Neural progenitor cell (in vitro differentiated cells): Measurements from ENCODE around the gene KRTAP5-1.

ENCODE experiments used
- CTCF ChIP-seq: fragments of 200-600 bp; sonication (generic); IDR thresholded peaks from 2 replicates; pipeline ENCODE4 v1.5.1; 2017; ENCODE audit warnings: antibody characterized with exemption, mild to moderate bottlenecking
- EZH2 ChIP-seq: fragments of 200-600 bp; sonication (generic); IDR thresholded peaks from 2 replicates; pipeline ENCODE4 v1.6.1; 2017; ENCODE audit warnings: antibody characterized with exemption, mild to moderate bottlenecking, moderate library complexity
- EZH2phosphoT487 ChIP-seq: fragments of 200-600 bp; sonication (generic); IDR thresholded peaks from 2 replicates; pipeline ENCODE4 v1.6.1; 2017; ENCODE audit warnings: antibody characterized with exemption

- TF ChIP-seq CTCF: no peak
- no peak for TF ChIP-seq EZH2
- no peak for TF ChIP-seq EZH2phosphoT487
These were observed 20.4 kb downstream of the KRTAP5-1 start for GRCh38 chr11:1564535-1565172.
